ENCODE results near the gene TBC1D2. TPM values are rescaled to one million over a fixed set of nuclear protein-coding genes. Genes with fewer than 3 reads are reported as not detected.
A peak's percentile ranks its signal among the peaks of the same experiment; 100 is the strongest.

TBC1D2 gene
- total RNA-seq, 1 experiment from 2014 or later: 58.4 TPM

- Mint-ChIP-seq H3K9me3 (ENCODE audit: unreplicated experiment) (no peaks in the 10 kb centered on the region), H3K27ac (ENCODE audit: low read depth, unreplicated experiment) (no peak overlapping the region), H3K4me3 (ENCODE audit: unreplicated experiment) (no peak overlapping the region), H3K27me3 (ENCODE audit: insufficient read depth, unreplicated experiment) (no peaks in the 10 kb centered on the region), H3K36me3 (ENCODE audit: insufficient read depth, unreplicated experiment) (peaks cover 92% of the 10 kb centered on the region), H3K4me1 (ENCODE audit: insufficient read depth, unreplicated experiment) (no peaks in the 10 kb centered on the region)
- no TSS peak for BruUV-seq (replicated peaks)
- no peak for DNase-seq (ENCODE audit: unreplicated experiment)
- intact Hi-C loops (cut with micrococcal nuclease): no loop called here
- TF ChIP-seq, protein P1, sequence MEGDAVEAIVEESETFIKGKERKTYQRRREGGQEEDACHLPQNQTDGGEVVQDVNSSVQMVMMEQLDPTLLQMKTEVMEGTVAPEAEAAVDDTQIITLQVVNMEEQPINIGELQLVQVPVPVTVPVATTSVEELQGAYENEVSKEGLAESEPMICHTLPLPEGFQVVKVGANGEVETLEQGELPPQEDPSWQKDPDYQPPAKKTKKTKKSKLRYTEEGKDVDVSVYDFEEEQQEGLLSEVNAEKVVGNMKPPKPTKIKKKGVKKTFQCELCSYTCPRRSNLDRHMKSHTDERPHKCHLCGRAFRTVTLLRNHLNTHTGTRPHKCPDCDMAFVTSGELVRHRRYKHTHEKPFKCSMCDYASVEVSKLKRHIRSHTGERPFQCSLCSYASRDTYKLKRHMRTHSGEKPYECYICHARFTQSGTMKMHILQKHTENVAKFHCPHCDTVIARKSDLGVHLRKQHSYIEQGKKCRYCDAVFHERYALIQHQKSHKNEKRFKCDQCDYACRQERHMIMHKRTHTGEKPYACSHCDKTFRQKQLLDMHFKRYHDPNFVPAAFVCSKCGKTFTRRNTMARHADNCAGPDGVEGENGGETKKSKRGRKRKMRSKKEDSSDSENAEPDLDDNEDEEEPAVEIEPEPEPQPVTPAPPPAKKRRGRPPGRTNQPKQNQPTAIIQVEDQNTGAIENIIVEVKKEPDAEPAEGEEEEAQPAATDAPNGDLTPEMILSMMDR (IDR thresholded peaks at IDR 0.05; ENCODE audit: unreplicated experiment): no peak
- CTCF ChIA-PET: interaction anchor here (0.7 to 1.8 kb wide), 3 partner anchors 9 to 142 kb away, joined by 3 to 6 read pairs (median 4); no protein-coding TSS in a partner anchor
- POLR2A ChIA-PET: interaction anchor here (0.6 kb wide), 1 partner anchor 1350 kb away, joined by 4 read pairs; no protein-coding TSS in a partner anchor
Observed at GRCh38 chr9:98215821-98216220, 39.6 kb downstream of the TBC1D2 start.

GRCh38 chr9:98215271-98215670 is 40.2 kb downstream of the TBC1D2 start:
- Mint-ChIP-seq H3K4me1 (ENCODE audit: insufficient read depth, unreplicated experiment) (no peaks in the 10 kb centered on the region), H3K27ac (ENCODE audit: low read depth, unreplicated experiment) (no peak overlapping the region), H3K27me3 (ENCODE audit: insufficient read depth, unreplicated experiment) (no peaks in the 10 kb centered on the region), H3K4me3 (ENCODE audit: unreplicated experiment) (no peak overlapping the region), H3K9me3 (ENCODE audit: unreplicated experiment) (no peaks in the 10 kb centered on the region), H3K36me3 (ENCODE audit: insufficient read depth, unreplicated experiment) (peaks cover 86% of the 10 kb centered on the region)
- CTCF ChIA-PET: interaction anchor here (0.7 to 1.8 kb wide), 3 partner anchors 9 to 141 kb away, joined by 3 to 6 read pairs (median 4); no protein-coding TSS in a partner anchor
- POLR2A ChIA-PET: interaction anchor here (0.6 to 0.7 kb wide), 2 partner anchors 165 to 1351 kb away, joined by 3 to 4 read pairs; no protein-coding TSS in a partner anchor
- intact Hi-C loops (cut with micrococcal nuclease): no loop called here
- no peak for DNase-seq (ENCODE audit: unreplicated experiment)
- no TSS peak for BruUV-seq (replicated peaks)
- TF ChIP-seq, protein P1 (IDR thresholded peaks at IDR 0.05; ENCODE audit: unreplicated experiment): no peak

DNA sequence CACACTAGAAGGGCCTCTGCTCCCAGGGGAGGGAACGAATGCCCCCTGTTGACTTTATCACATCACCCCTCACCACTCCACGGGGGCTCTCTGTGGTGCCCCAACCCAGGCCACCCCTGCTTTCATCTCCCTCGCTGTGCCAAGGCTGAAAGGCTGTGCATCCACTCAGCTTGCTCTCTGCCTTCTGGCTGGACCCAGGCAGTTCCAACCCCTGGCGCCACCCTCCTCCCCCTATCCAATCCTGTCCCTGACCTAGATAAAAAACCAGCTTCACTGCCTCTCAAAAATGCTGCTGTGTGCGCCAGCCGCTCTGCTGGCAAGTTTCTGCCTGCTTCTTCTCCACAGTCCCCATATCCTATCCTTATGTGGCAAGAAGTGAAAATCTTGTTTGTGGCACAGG is 40.6 kb downstream of the TBC1D2 start:
- CTCF ChIA-PET: interaction anchor here (0.5 to 1.8 kb wide), 3 partner anchors 8 to 583 kb away, joined by 3 to 6 read pairs (median 4); no protein-coding TSS in a partner anchor
- Mint-ChIP-seq H3K4me1 (ENCODE audit: insufficient read depth, unreplicated experiment) (no peaks in the 10 kb centered on the region), H3K4me3 (ENCODE audit: unreplicated experiment) (no peak overlapping the region), H3K27me3 (ENCODE audit: insufficient read depth, unreplicated experiment) (no peaks in the 10 kb centered on the region), H3K27ac (ENCODE audit: low read depth, unreplicated experiment) (no peak overlapping the region), H3K36me3 (ENCODE audit: insufficient read depth, unreplicated experiment) (peaks cover 89% of the 10 kb centered on the region), H3K9me3 (ENCODE audit: unreplicated experiment) (no peaks in the 10 kb centered on the region)
- no peak for DNase-seq (ENCODE audit: unreplicated experiment)
- intact Hi-C loops (cut with micrococcal nuclease): no loop called here
- no TSS peak for BruUV-seq (replicated peaks)
- TF ChIP-seq, protein P1 (IDR thresholded peaks at IDR 0.05; ENCODE audit: unreplicated experiment): no peak
- POLR2A ChIA-PET: interaction anchor here (0.7 kb wide), 1 partner anchor 165 kb away, joined by 3 read pairs; no protein-coding TSS in a partner anchor

DNA sequence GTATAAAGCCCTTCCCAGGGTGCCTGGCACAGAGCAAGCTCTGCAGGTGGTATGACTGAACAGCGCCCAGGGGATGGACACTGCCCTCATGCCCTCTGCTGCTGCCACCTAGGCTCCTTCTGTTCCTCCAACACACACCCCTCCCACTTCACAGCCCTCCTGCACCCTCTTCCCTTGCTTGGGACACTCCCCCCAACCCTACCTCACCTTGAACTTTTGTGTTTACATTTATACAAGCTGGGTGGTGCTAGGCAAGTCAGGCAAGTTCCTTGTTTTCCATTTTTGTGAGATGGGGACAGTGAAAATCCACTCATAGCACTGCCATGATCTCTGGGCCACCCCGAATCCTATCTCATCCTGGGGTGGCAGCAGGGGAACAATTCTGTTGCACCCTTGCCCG is 44.2 kb downstream of the TBC1D2 start:
- CTCF ChIA-PET: interaction anchor here (0.5 to 2.3 kb wide), 5 partner anchors 16 to 901 kb away, joined by 4 to 8 read pairs (median 5); partner anchors contain the start of gene CORO2A
- no peaks in the 10 kb centered on the region for H3K27me3 Mint-ChIP-seq (ENCODE audit: insufficient read depth, unreplicated experiment)
- no peaks in the 10 kb centered on the region for H3K9me3 Mint-ChIP-seq (ENCODE audit: unreplicated experiment)
- H3K4me1 Mint-ChIP-seq (ENCODE audit: insufficient read depth, unreplicated experiment): no peaks in the 10 kb centered on the region
- peaks cover 87% of the 10 kb centered on the region for H3K36me3 Mint-ChIP-seq (ENCODE audit: insufficient read depth, unreplicated experiment)
- POLR2A ChIA-PET: interaction anchor here (0.7 to 1.6 kb wide), 3 partner anchors 11 to 364 kb away, joined by 3 to 7 read pairs (median 3); no protein-coding TSS in a partner anchor
- H3K27ac Mint-ChIP-seq (ENCODE audit: low read depth, unreplicated experiment): peak overlapping the region; percentile 54
- intact Hi-C loops (cut with micrococcal nuclease): no loop called here
- no peak overlapping the region for H3K4me3 Mint-ChIP-seq (ENCODE audit: unreplicated experiment)
- no TSS peak for BruUV-seq (replicated peaks)
- DNase-seq (ENCODE audit: unreplicated experiment): no peak
- TF ChIP-seq, protein P1 (IDR thresholded peaks at IDR 0.05; ENCODE audit: unreplicated experiment): no peak
